CMK (cell line): Measurements from ENCODE around the gene CH25H.
"Not testable (repeated sequence)": the region's sequence is repeated elsewhere in the genome, so short reads cannot be mapped to it uniquely, and the experiment has no call there.

Experiments
- DNase-seq: peaks from one replicate; pipeline ENCODE4 v3.0.0-alpha.2; 2010; ENCODE audit warnings: low read depth

The CH25H gene, protein sequence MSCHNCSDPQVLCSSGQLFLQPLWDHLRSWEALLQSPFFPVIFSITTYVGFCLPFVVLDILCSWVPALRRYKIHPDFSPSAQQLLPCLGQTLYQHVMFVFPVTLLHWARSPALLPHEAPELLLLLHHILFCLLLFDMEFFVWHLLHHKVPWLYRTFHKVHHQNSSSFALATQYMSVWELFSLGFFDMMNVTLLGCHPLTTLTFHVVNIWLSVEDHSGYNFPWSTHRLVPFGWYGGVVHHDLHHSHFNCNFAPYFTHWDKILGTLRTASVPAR

DNA sequence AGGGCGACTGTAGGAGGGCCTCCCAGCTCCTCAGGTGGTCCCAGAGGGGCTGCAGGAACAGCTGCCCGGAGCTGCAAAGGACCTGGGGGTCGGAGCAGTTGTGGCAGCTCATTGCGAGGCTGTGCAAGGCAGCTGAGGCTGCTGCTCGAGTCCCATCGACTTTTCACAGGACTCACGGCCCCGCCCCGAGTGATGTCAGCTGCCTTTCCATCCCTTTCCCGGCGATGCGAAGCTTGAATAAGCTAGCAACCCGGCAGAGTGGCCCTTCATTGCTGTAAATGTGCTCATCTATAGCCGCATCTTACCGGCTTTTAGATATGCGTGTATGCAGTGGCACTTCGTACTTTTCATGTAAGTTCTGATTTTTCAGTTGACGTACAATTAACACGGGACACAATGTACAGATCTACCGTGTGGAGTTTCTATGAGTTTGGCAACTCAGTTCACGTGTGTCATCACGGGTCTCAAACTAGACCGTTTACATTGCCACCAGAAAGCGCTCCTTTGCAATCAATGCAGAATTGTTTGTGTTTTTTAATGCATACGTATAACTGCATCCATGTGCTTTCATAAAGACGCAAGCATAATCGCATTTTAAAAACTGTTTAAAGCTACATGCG is at the start of gene CH25H:
CH25H (minus strand) TSS at position 137 of the 620 bp plus-strand sequence; CDS start at position 112, 25 bp downstream.
- no peak for DNase-seq

DNA sequence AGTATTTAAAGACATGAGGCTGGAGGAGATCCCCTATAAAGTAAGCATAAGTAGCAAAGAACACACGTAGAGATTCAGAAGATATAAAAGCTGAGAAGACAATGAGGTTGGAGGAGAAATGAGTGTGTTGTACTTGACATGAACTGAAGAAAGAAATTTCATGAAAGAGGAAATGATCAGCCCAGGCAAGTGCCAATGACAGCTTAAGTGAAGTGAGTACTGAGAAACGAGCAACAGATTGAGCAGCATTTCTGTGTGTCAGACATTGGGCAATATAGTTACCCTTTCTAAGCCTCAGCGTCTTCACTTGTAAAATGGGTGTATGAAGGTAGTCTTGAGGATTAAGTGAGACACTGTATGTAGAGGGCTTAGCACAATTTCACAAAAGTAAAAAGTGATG is 49.2 kb upstream of the CH25H start:
- no peak for DNase-seq

DNA sequence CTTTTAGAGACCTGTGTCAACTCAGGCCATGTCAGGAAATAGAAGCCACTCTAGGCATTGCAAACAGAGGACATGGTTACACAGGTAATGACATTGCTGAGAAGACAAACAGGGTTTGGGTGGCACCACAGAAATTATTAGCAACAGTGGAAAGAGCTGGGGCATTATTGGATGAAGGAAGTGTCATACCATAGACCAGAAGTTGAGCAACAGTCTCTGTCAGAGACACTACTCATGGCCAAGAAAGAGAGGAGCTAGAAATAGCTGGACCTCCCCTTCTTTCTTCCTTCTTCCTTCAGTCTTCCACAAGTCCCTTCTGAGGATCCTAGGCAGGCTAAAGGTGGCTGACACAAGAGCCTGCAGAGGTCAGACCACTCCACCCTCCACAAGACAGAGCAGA is 48.7 kb upstream of the CH25H start:
- DNase-seq: no peak

DNA sequence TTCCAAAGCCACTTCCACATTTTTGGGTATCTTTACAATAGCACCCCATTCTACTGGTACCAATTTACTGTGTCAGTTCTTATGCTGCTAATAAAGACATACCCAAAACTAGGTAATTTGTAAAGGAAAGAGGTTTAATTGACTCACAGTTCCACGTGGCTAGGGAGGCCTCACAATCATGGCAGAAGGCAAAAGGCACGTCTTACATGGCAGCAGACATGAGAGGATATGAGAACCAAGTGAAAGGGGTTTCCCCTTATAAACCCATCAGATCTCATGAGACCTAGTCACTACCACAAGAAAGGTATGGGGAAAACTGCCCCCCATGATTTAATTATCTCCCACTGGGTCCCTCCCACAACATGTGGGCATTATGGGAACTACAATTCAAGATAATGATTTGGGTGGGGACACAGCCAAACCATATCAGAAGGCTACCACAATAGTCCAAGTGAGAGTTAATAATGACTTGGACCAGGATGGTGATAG is 48.0 kb upstream of the CH25H start:
- not testable (repeated sequence) for DNase-seq

DNA sequence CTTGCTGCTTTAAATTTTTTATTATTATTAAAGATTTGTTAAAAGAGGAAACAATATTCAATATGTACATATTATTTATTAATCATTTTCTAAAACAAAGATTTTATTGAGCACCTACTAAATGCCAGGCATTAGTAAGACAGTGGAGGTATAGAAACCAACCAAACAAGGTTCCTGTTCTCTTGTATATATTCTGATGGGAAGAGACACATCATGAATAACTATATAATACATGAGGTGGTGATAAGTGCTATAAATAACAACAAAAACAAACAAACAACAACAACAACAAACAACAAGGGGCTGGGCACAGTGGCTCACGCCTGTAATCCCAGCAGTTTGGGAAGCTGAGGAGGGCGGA is 45.1 kb upstream of the CH25H start:
- no peak for DNase-seq

DNA sequence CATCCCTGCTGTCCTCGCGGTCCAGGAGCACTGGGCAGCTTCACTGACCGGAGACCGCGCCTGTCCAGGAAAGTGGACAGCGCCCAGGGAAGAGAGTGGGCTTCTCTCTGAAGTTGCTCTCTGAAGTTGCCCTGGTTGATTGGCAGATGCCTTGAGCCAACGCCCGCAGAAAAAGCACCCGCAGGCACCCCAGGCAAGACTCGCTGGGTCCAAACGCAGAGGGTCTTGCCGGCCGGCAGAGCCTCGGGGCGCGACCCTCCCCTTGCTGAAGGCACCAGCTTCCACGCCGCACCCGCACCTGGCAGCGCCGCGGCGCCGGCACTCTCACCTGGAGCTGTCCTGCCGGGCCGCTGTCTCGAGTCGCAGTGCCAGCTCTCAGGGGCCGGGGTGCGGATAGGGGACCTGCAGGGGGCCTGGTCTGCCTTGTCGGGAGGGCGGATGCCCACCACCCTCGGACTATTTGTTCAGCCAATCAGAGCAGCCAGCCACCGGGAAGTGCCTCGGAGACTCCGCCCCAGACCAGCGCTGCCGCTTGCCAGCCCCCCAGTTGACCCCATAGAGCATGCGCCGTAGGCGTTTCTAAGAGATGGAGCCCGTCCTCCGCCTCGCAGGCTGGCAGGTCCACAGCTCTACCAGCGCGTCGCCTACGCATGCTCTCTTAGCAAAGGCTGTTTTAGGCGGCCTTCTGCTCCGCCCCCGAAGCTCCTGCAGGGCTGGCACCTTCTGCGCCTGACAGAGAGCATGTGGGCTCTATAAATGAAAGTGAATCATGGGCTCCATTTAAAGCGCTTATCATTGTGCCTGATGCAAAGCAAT is 44.5 kb upstream of the CH25H start, which contains the start of gene LIPA:
LIPA (minus strand) TSS at position 367 of the 816 bp plus-strand sequence. CDS start 4,127 bp downstream, outside the sequence.
- DNase-seq: peak; percentile 95

DNA sequence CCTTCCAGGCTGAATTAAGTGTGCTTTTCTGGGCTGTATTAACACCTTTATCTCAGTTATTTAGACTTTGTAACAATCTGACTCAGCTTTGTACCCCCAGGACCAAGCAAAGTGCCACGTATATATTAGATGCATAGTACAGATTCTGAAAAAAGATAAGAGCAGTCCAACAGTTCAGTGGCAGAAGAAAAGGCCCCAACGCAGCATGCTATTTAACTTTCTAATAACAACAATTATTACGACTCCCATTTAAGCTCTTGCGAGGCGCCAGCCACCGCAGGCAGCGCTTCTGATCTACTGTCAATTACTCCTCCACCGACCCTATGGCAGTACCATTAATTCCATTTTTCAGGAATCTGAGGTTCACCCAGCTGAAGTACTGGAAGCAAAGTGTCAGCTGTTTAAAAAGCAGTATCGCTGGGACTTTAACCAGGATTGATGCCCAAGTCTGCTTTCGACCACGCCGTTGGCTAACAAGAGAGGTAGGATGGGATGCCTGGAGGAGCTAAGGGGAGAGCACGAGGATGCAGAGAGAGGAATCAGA is 43.8 kb upstream of the CH25H start:
- DNase-seq: no peak

DNA sequence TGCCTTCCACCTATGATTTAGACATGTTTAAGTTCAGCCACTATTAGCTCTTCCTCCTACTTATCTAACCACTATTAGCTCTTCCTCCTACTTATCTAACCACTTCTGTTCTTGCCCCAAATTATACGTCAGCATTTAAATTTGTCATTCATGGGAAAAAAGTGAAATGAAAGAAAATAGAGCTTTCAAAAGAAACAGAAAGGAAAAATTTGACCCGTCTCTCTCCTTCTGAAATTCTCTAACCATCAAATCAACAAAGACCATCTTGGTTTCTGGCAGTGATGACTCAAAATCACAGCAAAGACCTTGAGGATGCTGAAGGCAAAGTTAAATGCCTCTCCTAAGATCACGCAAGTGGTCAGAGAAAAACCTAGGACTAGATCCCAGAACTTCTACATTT is 41.9 kb upstream of the CH25H start:
- DNase-seq: no peak

DNA sequence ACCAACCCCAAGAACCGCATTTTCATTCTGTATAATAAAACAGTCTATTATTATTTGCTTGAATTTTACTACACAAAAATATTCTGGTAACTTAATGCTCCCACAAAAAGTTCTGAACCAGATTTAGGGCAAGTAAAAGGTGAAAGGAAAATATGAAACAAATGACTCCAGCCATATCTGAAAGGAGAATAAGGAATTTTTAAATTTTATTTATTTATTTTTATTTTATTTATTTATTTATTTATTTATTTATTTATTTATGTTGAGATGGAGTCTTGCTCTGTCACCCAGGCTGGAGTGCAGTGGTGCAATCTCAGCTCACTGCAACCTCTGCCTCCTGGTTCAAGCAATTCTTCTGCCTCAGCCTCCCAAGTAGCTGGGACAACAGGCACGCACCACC is 40.5 kb upstream of the CH25H start:
- not testable (repeated sequence) for DNase-seq

DNA sequence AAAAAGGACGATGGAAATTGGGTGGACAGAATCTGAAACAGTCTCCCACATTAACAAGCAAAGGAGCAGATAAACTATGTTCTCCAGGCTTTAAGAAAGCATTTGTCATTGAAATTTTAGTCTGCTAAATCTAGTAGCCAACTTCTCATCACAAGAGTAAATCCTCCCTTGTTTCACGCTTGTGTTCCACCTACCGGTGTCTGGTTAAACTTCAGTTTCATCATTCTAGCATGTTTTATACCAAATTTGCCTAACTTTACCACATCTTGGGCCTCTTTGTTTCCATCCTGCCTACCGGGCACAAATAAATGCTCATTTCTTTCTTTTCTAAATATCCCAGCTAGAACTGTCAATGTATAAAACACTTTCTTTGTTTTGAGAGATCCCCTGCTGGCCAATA is 38.7 kb upstream of the CH25H start:
- no peak for DNase-seq

DNA sequence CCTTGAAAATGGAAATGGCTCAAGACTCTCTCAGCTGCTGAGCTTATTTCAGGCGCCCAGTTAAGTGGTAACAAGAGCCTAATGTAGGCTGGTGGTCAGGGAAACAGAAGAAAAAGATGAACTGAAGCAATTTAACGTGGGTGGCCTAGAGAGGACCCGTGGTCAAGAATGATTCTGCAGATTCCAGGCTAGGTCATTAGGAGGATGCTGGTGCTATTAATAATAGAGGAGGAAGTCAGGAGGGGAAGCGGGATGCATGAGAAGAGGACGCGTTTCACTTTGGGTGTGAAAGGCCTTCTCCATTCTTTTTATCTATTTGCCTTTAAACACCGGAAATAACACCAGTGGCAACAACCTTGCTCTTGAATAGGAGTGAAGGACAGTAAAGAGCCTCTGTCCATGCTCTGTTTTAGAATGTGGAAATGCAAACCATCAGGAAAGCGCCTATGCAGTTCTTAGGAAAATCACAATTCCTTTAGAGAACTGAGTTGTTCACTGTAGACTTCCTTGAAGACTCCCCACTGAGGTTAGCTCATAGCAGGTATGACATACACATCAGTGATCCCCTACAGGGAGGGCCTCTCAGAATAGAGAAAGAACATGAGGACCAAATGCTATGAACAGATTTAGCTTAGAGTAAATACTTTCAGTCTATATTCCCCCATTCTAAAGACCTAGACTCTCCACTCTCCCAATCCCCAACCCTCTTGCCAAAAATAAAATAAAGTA is 35.9 kb upstream of the CH25H start:
- DNase-seq: no peak

DNA sequence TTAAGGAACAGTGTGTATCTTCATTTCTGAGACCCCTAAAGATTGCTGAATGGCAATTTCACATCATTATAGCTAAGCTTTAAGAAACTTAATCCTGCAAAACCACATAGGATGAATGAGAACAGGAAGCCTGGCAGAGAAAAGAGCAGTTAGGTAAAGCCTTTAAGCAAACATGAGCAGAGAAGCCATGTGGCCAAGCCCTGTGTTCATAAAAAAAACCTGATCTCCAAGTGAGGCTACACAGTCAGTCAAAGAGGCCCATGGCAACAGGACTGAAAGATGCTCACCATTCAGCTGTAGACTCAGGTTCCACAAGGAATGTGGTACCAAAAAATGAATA is 35.2 kb upstream of the CH25H start:
- no peak for DNase-seq

DNA sequence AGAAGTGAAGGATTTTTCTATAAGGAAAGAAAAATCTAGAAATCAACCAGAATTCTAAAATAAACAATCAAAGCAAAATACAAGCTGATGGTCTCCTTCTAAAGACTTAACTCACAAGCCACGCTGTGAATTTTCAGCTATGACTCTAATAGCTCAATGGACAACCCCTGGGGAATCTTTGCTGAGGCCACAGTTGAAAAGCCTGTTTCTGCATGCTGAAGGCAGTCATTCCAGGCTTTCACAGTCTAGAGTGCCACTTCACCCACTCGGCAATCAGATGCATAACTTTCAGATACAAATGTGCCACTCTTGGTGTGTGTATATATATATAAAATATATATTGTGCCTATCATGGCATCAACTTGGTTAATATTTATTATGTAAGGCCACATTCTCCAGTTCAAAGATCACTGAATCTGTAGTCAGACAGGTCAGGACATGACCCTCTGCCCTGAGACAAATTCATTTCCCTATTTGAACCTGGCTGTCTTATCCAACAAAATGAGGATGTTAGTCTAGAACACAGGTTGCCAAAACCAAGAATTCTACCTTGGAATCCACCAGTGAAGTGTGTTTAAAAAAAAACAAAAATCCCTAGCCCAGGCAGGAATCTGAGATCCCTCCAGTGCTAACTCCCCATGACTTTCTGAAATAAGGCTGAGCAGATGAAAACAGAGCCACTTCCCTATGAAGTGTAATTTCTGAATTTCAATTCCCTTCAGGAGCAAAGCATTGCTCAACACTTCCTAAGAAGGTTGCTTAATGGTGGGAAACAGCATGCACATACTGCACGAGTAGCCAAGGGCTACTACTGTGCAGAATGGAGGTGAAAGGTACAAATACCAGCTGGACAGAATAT is 34.6 kb upstream of the CH25H start:
- DNase-seq: no peak

DNA sequence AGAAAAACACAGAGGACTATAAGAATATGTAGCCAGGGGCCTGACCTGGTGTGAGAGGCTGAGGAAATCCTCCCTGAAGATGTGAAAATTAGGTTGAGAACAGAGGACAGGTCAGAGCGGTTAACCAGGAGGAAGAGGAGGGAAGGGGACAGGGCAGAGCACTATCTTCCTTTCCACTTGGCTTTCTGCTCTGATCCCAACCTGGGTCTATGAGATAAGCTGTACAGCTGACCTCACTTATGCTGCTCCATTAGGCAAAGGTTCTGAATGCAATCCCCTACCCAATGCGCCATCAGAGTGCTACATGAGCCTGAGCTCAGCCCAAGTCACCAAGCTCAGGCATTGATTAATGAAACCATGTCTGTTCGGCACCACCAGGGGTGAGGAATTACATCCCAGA is 33.9 kb upstream of the CH25H start:
- no peak for DNase-seq

DNA sequence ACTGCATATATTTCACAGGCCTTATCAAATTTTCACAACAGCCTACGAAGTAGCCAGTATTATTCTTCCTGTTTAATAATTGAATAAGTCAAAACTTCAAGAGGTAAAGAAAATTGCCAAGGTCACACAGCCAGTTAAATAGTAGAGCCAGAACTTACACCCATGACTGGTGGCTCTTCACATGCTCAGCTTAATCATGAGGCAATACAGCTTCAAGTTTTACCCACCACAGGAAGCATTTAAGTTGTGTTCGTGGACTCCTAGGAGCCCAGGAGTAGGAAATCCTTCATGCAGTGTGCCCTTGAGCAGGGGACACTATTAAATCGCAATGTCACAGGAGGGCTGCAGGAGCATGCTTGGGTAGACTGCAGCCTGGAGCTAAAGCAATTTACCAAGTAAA is 33.4 kb upstream of the CH25H start:
- DNase-seq: no peak

DNA sequence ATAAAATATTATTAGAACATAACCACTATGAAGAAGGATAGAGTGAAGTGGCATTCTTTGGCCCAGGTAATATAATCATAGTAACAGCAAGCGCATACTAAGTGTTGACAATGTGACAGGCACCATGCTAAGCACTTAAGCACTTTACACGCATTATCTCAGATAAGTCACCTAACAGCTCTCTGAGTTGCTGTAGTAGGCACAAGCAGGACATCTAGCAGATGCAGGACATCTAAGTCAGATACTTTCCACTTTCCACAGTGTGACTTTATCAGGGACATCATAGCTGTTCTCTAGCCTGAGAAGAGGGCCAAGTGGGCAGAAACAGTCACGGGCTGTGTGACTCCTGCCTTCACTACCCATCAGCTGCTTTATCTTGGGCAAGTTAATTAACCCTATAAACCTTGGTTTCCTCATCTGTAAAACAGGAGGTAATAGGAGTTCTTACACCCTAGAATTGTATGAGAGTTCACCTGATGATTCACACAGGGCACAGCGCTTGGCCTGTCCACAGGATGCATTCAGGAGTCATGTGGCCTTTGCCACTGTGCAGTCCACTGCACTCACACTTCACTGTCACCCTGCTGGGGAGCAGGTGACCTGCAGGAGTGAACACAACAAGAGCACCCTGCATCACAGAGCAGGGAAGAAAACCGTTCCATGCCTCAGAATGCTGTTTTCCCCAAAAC is 32.0 kb upstream of the CH25H start:
- no peak for DNase-seq

DNA sequence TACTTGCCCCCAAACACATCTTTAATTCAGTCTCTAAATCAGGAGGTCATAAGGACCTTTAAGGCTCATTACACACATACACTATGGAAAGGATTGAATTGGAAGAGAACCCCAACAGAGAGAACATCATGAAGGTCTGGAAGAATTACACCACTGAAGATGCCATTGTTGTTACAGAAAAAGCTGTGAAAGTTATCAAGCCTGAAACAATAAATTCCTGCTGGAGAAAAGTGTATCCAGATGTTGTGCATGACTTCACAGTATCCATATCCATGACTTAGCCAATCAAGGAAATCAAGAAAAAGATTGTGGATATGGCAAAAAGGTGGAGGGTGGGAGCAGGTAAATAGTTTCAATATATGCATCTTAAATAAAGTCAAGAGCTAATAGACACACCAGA is 30.7 kb upstream of the CH25H start:
- DNase-seq: no peak

DNA sequence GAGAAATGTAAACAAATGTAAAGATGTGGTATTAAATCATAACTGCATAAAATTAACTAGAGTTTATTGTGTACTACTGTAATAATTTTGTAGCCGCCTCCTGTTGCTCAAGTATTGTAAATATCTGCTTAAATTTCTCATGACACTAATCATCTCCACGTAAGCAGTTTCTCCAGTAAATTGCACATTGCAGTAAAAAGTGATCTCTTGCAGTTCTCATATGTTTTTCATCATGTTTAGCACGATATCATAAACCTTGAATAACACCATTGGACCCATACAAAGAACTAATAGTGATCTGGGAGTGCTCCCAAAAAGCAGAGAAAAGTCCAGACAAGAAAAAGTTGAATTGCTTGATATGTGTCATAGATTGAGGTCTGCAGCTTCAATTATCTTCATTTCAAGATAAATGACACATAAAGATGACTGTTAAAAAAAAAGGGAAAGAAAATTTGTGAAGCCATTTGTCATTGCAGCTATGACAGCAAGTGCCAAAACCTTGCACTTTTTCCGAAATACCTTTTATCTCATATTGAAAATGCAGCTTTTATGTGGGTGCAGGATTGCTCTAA is 29.2 kb upstream of the CH25H start:
- no peak for DNase-seq

DNA sequence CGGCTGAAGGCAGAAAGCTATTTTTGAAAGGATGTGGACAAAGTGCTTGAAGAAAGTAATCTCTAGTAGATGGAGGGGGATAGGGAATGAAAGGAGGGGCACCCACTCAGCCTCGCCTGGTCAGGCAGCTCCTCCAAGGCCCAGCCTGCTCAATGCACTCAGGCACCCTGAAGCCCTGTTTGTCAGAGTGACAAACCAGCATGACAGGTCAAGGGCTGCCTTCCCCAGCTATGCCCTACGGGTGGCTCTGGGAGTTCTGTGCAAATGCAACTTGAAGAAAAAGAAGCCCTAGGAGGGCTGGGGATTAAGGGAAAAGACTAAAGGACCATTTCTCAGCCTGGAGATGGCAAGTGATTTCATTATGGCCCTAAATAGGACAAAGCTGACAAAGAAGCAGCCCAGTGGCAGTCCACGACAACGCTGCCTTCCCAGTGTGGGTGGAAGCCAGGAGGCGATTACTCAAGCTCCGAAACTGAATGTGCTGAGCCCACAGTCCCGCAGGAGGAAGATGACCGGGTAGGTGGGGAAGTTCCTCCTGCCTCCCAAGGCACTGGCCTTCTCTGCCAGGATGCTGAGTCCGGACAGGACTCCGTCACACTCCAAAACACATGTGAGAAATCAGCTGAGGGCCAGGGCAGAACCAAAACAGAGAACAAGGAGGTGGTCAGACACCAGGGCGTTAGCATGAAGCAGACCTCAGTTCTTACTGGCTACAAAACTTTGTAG is 28.1 kb upstream of the CH25H start:
- no peak for DNase-seq
